Activated CD4-positive, CD25-positive, alpha-beta regulatory T cell treated with anti-CD3 and anti-CD28 coated beads, Interleukin-2, amount 50 U/mL, for 72 hours (primary cell): Measurements from ENCODE around the gene G6PC1.
"Not testable (repeated sequence)": the region's sequence is repeated elsewhere in the genome, so short reads cannot be mapped to it uniquely, and the experiment has no call there.

Experiments used
- DNase-seq: peaks from one replicate; pipeline ENCODE4 v3.0.0; 2021

The G6PC1 gene

DNA sequence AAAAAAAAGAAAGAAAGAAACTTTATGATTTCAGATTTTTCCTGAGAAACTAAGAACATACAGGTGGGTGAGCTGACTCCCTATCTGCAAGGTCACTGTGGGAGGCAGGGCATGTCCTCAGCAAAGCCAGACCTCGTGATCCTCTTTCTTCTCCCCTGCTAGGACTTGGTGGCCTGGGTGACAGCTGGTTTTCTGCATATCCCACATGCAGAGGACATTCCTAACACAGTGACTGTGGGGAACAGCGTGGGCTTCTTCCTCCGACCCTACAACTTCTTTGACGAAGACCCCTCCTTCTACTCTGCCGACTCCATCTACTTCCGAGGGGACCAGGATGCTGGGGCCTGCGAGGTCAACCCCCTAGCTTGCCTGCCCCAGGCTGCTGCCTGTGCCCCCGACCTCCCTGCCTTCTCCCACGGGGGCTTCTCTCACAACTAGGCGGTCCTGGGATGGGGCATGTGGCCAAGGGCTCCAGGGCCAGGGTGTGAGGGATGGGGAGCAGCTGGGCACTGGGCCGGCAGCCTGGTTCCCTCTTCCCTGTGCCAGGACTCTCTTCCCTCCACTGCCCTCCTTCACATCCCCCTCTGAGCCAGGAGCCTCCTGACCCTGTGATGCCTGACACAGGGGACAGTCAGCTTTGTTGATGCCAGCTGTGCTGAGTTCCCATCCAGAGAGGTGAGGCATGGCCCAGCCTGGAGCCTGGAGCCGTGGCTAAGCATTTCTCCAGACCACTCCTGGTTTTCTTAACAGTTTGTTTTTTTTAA lies 26.5 kb upstream of the G6PC1 start:
- DNase-seq, result not testable (repeated sequence)

DNA sequence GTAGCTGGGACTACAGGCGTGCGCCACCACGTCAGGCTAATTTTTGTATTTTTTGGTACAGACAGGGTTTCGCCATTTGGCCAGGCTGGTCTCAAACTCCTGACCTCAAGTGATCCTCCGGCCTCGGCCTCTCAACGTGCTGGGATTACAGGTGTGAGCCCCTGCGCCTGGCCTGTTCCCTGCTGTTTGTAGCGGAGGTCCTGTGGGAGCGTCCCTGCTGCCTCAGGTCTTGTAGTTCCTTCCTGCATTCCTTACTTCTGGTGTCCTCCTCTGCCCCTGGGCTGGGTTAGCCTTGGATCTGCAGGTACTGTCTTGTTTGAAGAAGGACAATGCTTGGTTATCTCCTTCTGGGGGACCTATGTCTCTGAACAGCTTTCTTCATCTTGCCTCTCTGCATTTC lies 23.6 kb upstream of the G6PC1 start:
- no peak for DNase-seq

DNA sequence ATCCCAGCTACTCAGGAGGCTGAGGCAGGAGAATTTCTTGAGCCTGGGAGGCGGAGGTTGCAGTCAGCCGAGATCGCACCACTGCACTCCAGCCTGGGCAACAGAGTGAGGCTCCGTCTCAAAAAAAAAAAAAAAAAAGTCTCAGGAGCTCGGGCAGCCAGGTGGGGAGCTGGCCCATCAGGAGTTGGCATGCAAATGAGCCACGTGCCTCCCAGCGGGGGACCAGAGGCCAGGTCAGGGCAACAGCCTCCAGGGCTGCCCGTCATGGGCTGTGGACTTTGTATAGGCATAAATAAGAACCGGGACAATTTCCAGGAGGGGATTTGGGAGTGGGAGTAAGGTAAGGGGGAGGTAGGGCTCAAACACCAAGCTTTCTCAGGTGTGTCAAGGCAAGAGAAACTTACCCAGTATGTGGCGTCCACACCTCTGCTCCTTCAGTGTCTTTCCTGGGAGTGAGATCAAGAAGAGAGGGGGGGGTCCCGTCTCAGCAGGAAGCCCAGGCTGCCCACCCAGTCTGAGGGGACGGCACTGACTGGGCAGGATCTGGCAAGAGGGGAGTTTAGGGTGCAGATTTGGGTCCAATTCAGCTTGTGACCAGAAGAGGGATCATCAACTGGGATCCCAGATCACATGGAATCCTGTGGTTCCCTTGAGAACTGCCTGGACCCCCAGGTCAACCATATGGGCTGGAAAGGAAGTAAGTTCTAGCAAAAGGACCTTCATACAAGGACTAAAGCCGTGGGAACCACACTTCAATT lies 22.3 kb upstream of the G6PC1 start:
- no peak for DNase-seq

DNA sequence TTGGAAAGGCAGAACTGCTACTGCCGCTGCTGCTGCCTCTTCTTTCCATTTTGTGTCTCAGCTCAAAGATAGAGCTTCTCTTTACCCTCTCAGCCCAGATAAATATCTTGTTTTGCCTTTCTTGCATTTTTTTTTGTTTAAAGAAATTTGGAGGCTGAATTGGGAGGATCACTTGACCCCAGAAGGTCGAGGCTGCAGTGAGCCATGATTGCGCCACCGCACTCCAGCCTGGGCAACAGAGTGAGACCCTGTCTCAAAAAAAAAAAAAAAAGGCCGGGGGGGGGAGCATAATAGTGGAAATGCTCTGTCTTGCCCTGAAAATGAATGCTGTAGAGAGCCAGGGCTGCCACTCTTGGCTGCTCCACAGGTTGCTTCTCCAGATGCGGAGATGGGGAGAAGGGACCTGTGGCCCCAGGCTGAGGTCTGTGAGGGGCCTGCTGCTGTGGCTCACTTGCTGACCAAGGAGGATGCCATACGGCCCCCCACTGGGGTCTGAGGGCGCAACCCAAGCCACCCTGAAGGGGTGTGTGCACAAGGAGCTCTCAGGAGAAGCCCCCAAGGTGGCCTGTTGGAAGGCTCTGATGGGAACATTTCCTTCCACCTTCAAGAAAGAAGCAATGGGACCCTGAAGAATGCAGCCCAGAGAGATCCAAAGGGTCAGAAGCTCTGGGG lies 21.5 kb upstream of the G6PC1 start:
- no peak for DNase-seq

DNA sequence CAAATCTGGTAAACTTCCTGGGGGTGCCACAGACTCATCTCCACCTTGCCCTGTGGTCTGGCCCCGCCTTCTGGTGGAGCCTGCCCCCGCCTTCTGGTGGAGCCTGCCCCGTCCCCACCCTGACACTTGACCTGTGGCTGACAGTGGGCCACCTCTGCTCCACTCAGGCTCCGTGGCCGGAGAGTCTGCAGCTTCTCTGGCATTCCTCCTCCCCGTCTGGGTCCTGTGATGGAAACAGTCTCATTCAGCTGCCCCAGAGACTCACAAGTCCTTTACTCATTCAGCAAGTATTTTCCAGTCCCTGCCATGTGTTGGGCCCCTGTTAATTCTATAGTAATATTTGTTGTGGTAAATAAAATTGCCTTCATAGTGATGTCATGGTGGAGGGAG lies 21.0 kb upstream of the G6PC1 start:
- no peak for DNase-seq

DNA sequence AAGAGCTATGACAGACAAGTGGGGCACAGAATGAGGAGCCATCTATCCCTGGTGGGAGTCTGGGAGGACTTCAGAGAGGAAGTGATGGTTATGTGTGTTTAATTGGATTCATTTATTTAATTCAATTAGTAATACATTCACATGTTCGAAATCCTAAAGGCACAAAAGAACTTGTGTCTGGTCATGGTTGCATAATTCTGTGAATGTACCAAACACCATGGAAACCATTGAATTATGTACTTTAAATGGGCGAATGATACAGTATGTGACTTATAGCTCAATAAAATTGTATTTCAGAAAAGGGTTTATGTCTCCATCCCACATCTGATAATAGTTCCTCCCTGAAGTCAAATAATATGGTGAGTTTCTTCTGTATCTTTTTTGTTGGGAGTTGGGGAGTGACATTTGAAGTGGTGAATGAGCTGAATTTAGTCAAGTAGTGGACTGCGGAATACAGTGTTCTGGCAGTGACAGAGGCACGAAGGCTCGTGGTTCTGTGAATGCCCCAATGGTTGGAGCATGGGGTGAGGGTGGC lies 19.8 kb upstream of the G6PC1 start:
- no peak for DNase-seq

DNA sequence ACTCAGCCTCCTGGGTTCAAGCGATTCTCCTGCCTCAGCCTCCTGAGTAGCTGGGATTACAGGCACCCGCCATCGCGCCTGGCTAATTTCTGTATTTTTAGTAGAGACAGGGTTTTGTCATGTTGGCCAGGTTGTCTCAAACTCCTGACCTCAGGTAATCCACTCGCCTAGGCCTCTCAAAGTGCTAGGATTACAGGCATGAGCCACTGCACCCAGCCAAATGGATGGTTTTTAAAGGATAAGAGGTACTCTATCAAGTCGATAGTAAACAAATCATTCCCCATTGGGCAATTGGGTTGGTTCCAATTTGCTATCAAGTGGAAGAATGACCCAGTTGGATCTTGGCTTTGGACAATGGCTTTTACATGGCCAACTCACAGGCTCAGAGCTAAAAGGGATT lies 18.9 kb upstream of the G6PC1 start:
- not testable (repeated sequence) for DNase-seq

DNA sequence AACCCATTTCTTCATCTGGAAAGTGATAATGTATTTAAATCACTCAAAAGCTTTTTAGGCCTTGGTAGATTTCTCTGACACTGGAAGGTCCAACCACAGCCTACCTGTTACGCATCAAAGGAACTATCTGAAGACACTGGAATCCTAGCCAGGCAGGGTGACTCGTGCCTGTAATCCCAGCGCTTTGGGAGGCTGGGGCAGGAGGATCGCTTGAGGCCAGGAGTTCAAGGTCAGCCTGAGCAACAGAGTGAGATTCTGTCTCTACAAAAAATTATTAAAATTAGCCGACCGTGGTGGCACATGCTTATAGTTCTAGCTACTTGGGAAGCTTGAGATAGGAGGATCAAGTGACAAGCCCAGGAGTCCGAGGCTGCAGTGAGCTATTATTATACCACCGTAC lies 18.4 kb upstream of the G6PC1 start:
- DNase-seq, result no peak

DNA sequence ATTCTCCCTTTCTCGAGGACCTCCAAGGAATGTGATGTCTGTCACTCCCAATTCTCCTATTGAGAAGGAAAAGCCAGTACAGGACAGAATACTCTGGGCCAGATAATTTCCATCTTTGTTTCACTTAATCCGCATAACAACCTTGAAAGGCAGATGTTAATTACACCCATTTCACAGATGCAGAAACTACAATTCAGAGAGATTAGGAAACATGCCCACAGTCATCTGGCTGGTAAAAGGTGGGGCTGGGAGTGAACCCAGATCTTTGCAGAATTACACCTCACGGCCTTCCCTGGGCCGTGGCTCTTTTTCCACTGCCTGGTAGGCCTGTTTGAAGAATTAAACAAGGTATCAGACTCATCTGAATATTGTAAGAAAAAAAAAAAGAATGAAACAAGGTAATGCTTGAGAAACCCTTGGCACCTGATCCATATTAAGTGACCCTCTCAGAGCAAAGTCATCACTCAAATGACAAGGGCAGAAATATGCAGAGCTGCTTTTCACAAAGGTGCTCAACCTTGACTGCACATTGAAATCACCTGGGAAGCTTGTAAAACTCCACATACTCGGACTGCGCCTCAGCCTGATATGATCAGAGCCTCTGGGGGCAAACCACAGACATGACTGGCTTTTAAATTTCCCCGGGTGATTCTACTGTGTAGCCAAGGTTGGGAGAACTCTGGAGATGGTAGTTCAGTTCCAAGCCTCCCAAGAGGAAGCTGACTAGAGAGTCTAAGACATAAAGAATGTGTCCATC lies 16.6 kb upstream of the G6PC1 start:
- no peak for DNase-seq

DNA sequence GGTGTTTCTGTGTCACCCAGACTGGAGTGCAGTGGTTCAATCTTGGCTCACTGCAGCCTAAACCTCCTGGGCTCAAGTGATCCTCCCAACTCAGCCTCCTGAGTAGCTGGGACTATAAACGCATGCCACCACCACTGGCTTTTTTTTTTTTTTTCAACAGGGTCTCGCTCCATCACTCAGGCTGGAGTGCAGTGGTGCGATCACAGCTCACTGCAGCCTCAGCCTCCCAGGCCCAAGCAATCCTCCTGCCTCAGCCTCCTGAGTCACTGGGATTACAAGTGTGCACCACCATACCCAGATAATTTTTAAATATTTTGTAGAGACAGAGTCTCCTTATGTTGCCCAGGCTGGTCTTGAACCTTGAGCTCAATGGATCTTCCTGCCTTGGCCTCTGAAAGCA lies 14.8 kb upstream of the G6PC1 start:
- DNase-seq, result not testable (repeated sequence)

DNA sequence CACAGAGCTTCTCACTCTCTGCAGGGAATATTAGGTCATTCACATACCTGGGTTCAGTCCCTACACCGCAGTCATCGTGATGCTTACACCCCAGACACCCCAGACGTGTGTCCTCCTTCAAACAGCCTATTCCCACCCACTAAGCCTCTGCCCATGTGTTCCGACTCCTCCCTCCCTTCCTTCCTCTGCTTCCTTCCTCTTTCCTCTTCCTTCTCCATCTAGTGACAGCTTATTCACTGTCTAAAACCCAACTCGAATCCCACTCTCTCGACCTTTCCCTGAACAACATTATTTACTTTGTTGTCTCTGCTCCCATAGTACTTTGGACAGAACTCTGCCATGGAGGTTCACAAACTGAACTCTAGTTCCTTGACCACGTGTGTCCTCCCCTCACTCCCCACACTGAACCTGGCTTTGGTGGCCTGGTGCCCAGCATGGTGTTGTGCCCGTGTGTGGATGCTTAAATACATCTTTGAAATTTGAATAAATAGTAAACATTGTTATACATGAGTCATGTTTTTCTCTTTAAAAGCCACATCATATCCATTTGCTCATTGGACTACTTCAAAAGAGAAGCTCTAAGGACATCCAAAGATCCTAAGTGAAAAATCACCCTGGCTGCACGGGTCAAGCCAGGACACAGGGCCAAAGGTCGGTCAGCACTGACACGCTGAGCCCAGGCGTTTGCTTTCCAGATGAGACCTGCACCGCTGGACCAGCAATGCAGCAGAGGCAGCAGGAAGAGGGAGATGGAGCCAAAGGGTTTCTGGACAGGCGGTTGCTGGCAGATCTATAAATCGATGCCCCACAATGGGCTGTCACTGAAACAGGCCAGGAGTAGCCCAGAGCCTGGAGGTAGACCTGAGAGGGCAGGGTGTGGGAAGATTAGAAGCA lies 14.1 kb upstream of the G6PC1 start:
- no peak for DNase-seq

DNA sequence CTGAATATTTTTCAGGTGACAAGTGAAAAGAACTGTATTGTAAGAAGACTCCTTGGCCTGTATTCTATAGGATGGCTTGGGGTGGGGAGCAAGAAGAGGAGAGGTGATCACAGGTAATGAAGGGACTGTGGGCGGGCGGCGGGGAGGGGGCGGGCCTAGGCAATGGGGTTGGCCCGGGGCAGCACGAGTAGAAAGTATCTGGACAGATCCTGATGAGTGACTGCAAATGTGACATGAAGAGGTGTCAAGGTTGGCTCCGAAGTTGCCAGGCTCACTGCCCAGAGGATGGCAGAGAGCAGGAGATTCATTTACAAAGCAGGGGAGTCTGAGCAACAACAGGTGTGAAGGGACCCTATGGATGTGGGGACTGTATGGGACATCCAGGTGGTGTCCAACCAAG lies 10.8 kb upstream of the G6PC1 start:
- DNase-seq, result no peak

DNA sequence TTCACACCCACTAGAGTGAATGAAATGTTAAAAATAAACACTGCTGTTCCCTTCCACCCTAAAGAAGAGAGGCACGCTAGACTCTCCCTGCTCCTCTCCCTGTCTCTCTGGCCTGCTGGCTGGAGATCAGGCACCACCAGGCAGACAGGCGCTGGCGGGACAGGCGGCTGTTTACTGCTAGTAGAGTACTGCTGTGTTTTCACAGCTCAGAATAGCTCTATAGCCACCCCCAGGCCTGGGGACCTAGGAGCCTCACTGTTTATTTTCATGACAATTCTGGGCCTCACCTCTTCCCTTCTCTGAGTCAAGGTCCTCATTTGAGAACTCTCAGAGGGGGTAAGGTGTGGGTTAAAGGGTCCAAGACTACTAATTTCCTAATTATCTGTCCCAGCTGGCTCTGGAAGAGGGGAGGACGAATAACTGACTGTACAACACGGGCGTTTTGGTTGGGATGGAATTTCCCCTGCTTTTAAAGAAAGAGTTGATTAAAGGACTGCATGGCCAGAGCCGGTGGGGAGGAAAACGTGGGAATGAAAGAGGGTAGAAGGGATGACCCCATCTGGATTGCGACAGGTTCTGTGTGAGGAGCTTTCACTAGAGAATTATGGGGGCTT lies 9.0 kb upstream of the G6PC1 start:
- DNase-seq, result no peak

DNA sequence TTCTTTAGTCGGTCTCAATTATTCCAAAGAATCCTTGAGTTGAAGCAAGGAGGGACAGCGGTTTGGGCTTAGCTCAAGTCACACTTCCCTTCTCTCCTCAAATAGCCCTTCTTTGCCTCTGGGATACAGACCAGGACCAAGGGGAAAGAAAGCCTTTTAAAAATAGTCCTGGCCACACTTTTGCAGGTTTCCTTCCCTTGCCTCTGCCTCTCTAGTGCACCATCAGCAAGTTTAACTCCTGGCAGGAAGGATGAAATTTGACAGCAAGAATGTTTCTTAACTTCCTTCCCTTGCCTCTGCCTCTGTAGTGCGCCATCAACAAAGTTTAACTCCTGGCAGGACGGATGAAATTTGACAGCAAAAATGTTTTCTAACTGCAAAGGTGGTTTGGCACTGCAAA lies 7.2 kb upstream of the G6PC1 start:
- DNase-seq, result no peak

DNA sequence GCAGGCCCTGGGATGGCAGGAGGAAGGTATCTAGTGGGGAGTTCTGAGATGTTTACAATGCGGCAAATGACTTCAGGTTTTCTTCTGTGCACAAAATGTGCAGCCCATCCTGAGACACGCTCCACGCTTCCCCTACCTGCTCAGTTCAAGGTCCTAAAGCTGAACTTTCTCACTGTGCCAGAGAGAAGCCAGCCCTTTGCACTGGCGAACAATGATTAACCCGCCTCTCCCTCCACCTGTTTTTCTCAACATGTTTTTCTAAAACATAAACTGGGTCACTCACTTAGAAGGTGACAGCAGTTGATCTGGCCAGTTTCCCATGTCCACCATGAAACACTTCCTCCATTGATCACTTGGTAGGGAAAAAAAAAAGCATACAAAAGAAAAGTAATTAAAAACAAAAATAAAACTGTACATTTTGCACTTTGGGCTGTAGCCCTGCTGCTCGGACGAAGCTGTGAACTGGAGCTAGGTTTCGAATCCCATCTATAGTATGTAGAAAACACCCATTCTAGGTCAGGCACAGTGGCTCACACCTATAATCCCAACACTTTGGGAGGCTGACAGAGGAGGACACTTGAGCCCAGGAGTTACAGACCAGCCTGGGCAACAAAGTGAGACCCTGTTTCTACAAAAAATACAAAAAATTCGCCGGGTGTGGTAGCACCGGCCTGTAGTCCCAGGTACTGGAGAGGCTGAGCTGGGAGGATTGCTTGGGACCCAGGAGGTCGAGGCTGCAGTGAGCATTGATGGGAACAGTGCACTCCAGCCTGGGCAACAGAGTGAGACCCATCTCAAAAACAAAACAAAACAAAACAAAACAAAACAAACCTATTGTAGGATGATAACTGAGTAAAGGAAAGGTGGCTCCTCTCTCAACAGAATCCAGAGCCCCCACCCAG lies 6.1 kb upstream of the G6PC1 start:
- DNase-seq, result no peak

DNA sequence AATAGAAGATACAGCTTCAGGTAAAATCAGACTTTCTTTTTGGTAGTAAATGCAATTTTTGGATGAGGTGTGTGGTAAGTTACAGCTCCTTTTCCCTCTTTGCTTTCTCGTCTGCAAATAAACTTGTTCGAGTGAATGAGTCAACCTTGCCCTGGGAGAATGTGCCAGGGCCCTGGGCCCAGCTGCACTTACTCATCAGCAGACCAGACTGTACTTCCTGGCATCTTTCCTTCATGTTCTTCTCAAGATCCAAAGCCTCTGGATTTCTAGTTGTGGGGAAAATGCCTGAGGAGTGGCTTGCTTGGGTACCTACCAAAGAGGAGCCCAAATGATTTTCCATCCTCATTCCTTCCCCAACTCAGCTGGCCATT lies 5.4 kb upstream of the G6PC1 start:
- no peak for DNase-seq

DNA sequence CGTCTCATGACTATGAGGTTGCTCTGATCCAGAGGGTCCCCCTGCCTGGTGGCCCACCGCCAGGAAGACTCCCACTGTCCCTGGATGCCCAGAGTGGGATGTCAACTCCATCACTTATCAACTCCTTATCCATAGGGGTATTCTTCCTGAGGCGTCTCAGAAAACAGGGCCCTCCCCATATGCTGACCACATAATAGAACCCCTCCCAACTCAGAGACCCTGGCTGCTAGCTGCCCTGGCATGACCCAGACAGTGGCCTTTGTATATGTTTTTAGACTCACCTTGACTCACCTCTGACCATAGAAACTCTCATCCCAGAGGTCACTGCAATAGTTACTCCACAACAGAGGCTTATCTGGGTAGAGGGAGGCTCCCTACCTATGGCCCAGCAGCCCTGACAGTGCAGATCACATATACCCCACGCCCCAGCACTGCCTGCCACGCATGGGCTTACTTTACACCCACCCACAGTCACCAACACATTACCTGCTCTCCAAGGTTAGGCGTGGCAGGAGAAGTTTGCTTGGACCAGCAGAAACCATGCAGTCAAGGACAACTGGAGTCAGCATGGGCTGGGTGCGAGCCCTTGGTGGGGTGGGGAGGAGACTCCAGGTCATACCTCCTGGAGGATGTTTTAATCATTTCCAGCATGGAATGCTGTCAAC lies 2.3 kb upstream of the G6PC1 start:
- DNase-seq, result no peak

DNA sequence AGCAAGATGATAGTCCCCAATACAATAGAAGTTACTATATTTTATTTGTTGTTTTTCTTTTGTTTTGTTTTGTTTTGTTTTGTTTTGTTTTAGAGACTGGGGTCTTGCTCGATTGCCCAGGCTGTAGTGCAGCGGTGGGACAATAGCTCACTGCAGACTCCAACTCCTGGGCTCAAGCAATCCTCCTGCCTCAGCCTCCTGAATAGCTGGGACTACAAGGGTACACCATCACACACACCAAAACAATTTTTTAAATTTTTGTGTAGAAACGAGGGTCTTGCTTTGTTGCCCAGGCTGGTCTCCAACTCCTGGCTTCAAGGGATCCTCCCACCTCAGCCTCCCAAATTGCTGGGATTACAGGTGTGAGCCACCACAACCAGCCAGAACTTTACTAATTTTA lies 618 bp upstream of the G6PC1 start:
- DNase-seq, result not testable (repeated sequence)

DNA sequence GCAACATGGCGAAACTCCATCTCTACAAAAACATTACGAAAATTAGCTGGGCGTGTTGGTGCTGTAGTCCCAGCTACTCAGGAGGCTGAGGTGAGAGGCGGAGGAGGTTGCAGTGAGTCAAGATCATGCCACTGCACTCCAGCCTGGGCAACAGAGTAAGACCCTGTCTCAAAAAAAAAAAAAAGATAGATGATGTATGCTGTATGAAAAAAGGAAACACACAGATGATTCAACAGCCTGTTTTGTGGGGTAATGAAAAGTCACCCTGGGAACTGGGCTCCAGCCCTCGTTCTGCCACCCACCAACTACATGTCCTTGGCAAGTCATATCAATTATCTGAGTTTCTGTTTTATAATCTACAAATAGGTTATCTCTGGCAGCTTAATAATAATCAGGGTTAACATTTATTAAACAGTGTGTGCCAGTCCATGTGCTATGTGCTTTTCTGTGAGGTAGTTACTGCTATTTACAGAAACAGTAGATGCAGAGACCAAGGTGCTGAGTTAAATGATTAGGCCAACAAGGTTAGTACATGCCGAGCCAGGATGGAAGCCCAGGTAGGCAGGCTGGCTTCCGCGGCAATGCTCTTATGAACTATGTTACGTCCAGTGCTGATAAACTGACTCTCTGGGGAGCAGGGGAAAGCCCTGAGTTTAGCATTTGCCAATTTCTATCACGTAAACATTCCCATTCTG lies 1.1 kb downstream of the G6PC1 start:
- no peak for DNase-seq
